ENCODE data around the gene TIAL1. TPM values are rescaled to one million over a fixed set of nuclear protein-coding genes. Genes with fewer than 3 reads are reported as not detected.
"Not testable (repeated sequence)": the region's sequence is repeated elsewhere in the genome, so short reads cannot be mapped to it uniquely, and the experiment has no call there.

TIAL1 gene
- total and polyA plus RNA-seq, 10 of the 15 experiments (the other 5 are each of a cell fraction or from before 2014, with no cell fraction given), result 26.0 to 159 (median 62.8) TPM

DNA sequence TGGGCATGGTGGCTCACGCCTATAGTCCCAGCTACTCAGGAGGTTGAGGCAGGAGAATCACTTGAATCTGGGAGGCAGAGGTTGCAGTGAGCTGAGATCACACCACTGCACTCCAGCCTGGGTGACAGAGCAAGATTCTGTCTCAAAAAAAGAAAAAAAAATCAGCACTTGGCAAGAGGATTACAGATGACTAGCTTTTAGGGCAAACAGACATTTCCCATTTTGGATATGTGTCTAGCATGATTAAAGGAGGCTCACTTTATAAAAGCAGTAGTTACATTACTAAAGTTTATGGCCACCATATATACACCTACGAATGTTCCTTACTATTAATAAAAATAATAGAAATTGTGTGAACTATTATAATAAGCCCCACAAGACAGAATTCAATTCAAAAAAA lies 40.7 kb downstream of the TIAL1 start:
- intact Hi-C loops (cut with micrococcal nuclease; ENCODE audit: unreplicated experiment); H4K20me1 ChIP-seq (ENCODE audit: control insufficient read depth, insufficient read depth); BruUV-seq (replicated peaks); in situ Hi-C loops (cut with MboI); ATAC-seq; SMC1A ChIA-PET (ENCODE audit: uncharacterized antibody, unreplicated experiment); H2AFZ ChIP-seq (ENCODE audit: control insufficient read depth, low read depth, low read length); H3K9ac ChIP-seq (ENCODE audit: control insufficient read depth, insufficient read depth, low read length); H3K9me3 ChIP-seq (replicated peaks; ENCODE audit: control insufficient read depth, insufficient read depth, low read length); FAIRE-seq; H3K4me2 ChIP-seq (ENCODE audit: control insufficient read depth, insufficient read depth); H3K27ac ChIP-seq (ENCODE audit: control insufficient read depth, insufficient read depth); H3K4me3 ChIP-seq; H3K4me1 ChIP-seq (ENCODE audit: control insufficient read depth, insufficient read depth, low read length); POLR2A ChIA-PET; H3K79me2 ChIP-seq (ENCODE audit: control insufficient read depth, insufficient read depth, low read length); H3K27me3 ChIP-seq (replicated peaks in 1 of 2; ENCODE audit: control insufficient read depth in 2 of 2, insufficient read depth in 2 of 2, low read length in 1 of 2); RAD21 ChIA-PET (ENCODE audit: unreplicated experiment); DNase-seq (ENCODE audit: low read depth, low spot score); H3K36me3 ChIP-seq (ENCODE audit: control insufficient read depth in 2 of 2, insufficient read depth in 2 of 2, low read length in 1 of 2): not testable (repeated sequence)
- CTCF ChIA-PET, result interaction anchor here (0.6 to 1.9 kb wide), 3 partner anchors 13 to 305 kb away, joined by 3 to 10 read pairs (median 3); partner anchors contain the start of gene RGS10
- WGBS (ENCODE audit: insufficient coverage, insufficient replicate concordance, low lambda C conversion rate, missing lambda C conversion rate), result 64% methylated on average over 2 of the region's 2 CpGs

- SMC1A ChIA-PET (ENCODE audit: uncharacterized antibody, unreplicated experiment), result interaction anchor here (0.7 kb wide), 1 partner anchor 107 kb away, joined by 3 read pairs; no protein-coding TSS in a partner anchor
- Histone ChIP-seq H3K4me2 (ENCODE audit: control insufficient read depth, insufficient read depth) (no peak overlapping the region), H3K27ac (ENCODE audit: control insufficient read depth, insufficient read depth) (no peak overlapping the region), H3K9ac (ENCODE audit: control insufficient read depth, insufficient read depth, low read length) (no peak overlapping the region), H3K36me3 (ENCODE audit: control insufficient read depth in 2 of 2, insufficient read depth in 2 of 2, low read length in 1 of 2) (no peaks in the 10 kb centered on the region), H3K4me3 (no peak overlapping the region), H2AFZ (ENCODE audit: control insufficient read depth, low read depth, low read length) (no peak overlapping the region), H3K27me3 (replicated peaks in 1 of 2; ENCODE audit: control insufficient read depth in 2 of 2, insufficient read depth in 2 of 2, low read length in 1 of 2) (no peaks in the 10 kb centered on the region), H3K79me2 (ENCODE audit: control insufficient read depth, insufficient read depth, low read length) (no peaks in the 10 kb centered on the region), H4K20me1 (ENCODE audit: control insufficient read depth, insufficient read depth) (no peaks in the 10 kb centered on the region), H3K4me1 (ENCODE audit: control insufficient read depth, insufficient read depth, low read length) (no peaks in the 10 kb centered on the region), H3K9me3 (replicated peaks; ENCODE audit: control insufficient read depth, insufficient read depth, low read length) (no peaks in the 10 kb centered on the region)
- FAIRE-seq (no peak), ATAC-seq (no peak), DNase-seq (ENCODE audit: low read depth, low spot score) (no peak)
- in situ Hi-C loops (cut with MboI) (no loop called here), intact Hi-C loops (cut with micrococcal nuclease; ENCODE audit: unreplicated experiment) (no loop called here)
- BruUV-seq (replicated peaks), result no TSS peak
- 67% methylated on average over 5 of the region's 6 CpGs for WGBS (ENCODE audit: insufficient coverage, insufficient replicate concordance, low lambda C conversion rate, missing lambda C conversion rate)
- POLR2A ChIA-PET, result no interaction called here
- CTCF ChIA-PET, result interaction anchor here (0.6 to 1.9 kb wide), 4 partner anchors 12 to 509 kb away, joined by 3 to 10 read pairs (median 3); partner anchors contain the start of gene RGS10
- RAD21 ChIA-PET (ENCODE audit: unreplicated experiment), result no interaction called here
- no peak for TF ChIP-seq ZNF592 (IDR thresholded peaks at IDR 0.05)
- TF ChIP-seq ZNF207 (IDR thresholded peaks at IDR 0.05; ENCODE audit: borderline replicate concordance), result no peak
- TF ChIP-seq IKZF1 (conservative IDR thresholded peaks at IDR 0.05), result no peak
- no peak for TF ChIP-seq TBL1XR1 (IDR thresholded peaks at IDR 0.05; ENCODE audit: low read depth, low read length)
- TF ChIP-seq POLR2A (IDR thresholded peaks at IDR 0.05; ENCODE audit: low read depth, low read length), result no peak
- TF ChIP-seq STAT1 (conservative IDR thresholded peaks at IDR 0.05), result no peak
- no peak for TF ChIP-seq HCFC1 (IDR thresholded peaks at IDR 0.05; ENCODE audit: low read length)
- no peak for TF ChIP-seq ZSCAN29 (IDR thresholded peaks at IDR 0.05)
- no peak for TF ChIP-seq PKNOX1 (IDR thresholded peaks at IDR 0.05)
- no peak for TF ChIP-seq TAF1 (IDR thresholded peaks at IDR 0.05; ENCODE audit: borderline replicate concordance, low read depth, low read length)
- no peak for TF ChIP-seq RFX5 (IDR thresholded peaks at IDR 0.05; ENCODE audit: low read depth, low read length)
- TF ChIP-seq SMAD1 (IDR thresholded peaks at IDR 0.05; ENCODE audit: low read depth, partially characterized antibody), result no peak
These were observed 41.5 kb downstream of the TIAL1 start for GRCh38 chr10:119555178-119555784.
